ENCODE measurements around the gene ANGPT4.

ANGPT4 gene

GRCh38 chr20:958936-959815, 43.0 kb upstream of the ANGPT4 start:
- TF ChIP-seq CTCF (IDR thresholded peaks at IDR 0.05; ENCODE audit: insufficient read depth, low read depth, low read length, missing control alignments): no peak
- no peak overlapping the region for H3K4me3 ChIP-seq (ENCODE audit: low read depth, low read length)
- DNase-seq (ENCODE audit: low read depth): no peak

- no peak for TF ChIP-seq CTCF (IDR thresholded peaks at IDR 0.05; ENCODE audit: insufficient read depth, low read depth, low read length, missing control alignments)
- DNase-seq (ENCODE audit: low read depth): no peak
- H3K4me3 ChIP-seq (ENCODE audit: low read depth, low read length): no peak overlapping the region
Observed at GRCh38 chr20:957544-957943, 41.4 kb upstream of the ANGPT4 start.

- peak; percentile 98 for TF ChIP-seq CTCF (IDR thresholded peaks at IDR 0.05; ENCODE audit: insufficient read depth, low read depth, low read length, missing control alignments)
- no peak overlapping the region for H3K4me3 ChIP-seq (ENCODE audit: low read depth, low read length)
- peak; percentile 72 for DNase-seq (ENCODE audit: low read depth)
Observed at GRCh38 chr20:956330-956951, 40.3 kb upstream of the ANGPT4 start.

GRCh38 chr20:955656-956055, 39.5 kb upstream of the ANGPT4 start:
- H3K4me3 ChIP-seq (ENCODE audit: low read depth, low read length): no peak overlapping the region
- TF ChIP-seq CTCF (IDR thresholded peaks at IDR 0.05; ENCODE audit: insufficient read depth, low read depth, low read length, missing control alignments): no peak
- DNase-seq (ENCODE audit: low read depth): no peak

- TF ChIP-seq CTCF (IDR thresholded peaks at IDR 0.05; ENCODE audit: insufficient read depth, low read depth, low read length, missing control alignments): no peak
- no peak for DNase-seq (ENCODE audit: low read depth)
- H3K4me3 ChIP-seq (ENCODE audit: low read depth, low read length): no peak overlapping the region
Observed at GRCh38 chr20:955111-955510, 39.0 kb upstream of the ANGPT4 start.

GRCh38 chr20:953742-954141, 37.6 kb upstream of the ANGPT4 start:
- DNase-seq (ENCODE audit: low read depth): no peak

More at GRCh38 chr20:953742-954141, 37.6 kb upstream of the ANGPT4 start:
- no peak for TF ChIP-seq CTCF (IDR thresholded peaks at IDR 0.05; ENCODE audit: insufficient read depth, low read depth, low read length, missing control alignments)
- no peak overlapping the region for H3K4me3 ChIP-seq (ENCODE audit: low read depth, low read length)

All from GM12865 (cell line).